Astrocyte of the spinal cord (primary cell): ENCODE results near the gene CEP78.

Experiments used
- DNase-seq: peaks from one replicate; pipeline ENCODE4 v3.0.0; 2011; ENCODE audit warnings: low read depth, low spot score
- H3K4me3 ChIP-seq: 2 replicates; pipeline ENCODE4 v1.5.1; 2011; ENCODE audit warnings: low read depth, mild to moderate bottlenecking, low read length, moderate library complexity
- in situ Hi-C: cut with HindIII; loops from 2 replicates; pipeline ENCODE4 v1.10.0; 2017; ENCODE audit warnings: low sequenced_read_pairs
- TF ChIP-seq, protein P1 (sequence below): IDR thresholded peaks from 2 replicates; pipeline ENCODE4 v1.5.1; 2012; ENCODE audit warnings: low read depth, mild to moderate bottlenecking, low read length, inconsistent platforms

CEP78 gene

DNA sequence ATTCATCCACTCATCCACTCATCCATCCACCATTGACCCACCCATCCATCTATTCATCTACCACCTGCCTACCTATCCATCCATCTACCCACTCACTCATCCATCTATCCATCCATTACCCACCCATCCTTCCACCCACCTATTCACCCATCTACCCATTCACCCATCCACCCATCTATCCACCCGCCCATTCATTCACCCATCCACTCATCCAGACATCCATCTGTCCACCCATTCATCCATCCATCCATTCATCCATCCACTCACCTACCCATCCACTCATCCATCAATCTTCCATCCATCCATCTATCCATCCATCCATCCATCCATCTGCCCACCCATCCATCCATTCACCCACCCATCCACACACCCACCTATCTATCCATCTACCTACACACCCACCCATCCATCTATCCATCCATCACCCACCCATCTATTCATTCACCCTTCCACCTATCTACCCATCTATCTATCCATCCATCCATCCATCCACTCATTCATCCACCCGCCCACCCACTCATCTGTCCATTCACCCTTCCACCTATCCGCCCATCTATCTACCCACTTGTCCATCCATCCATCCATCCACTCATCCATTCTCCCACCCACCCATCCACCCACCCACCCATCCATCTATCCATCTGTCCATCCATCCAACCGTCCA, 84.3 kb downstream of the CEP78 start:
- DNase-seq = no peak
- in situ Hi-C loops = no loop called here
- no peak overlapping the region for H3K4me3 ChIP-seq
- TF ChIP-seq, protein P1, sequence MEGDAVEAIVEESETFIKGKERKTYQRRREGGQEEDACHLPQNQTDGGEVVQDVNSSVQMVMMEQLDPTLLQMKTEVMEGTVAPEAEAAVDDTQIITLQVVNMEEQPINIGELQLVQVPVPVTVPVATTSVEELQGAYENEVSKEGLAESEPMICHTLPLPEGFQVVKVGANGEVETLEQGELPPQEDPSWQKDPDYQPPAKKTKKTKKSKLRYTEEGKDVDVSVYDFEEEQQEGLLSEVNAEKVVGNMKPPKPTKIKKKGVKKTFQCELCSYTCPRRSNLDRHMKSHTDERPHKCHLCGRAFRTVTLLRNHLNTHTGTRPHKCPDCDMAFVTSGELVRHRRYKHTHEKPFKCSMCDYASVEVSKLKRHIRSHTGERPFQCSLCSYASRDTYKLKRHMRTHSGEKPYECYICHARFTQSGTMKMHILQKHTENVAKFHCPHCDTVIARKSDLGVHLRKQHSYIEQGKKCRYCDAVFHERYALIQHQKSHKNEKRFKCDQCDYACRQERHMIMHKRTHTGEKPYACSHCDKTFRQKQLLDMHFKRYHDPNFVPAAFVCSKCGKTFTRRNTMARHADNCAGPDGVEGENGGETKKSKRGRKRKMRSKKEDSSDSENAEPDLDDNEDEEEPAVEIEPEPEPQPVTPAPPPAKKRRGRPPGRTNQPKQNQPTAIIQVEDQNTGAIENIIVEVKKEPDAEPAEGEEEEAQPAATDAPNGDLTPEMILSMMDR = no peak

- TF ChIP-seq, protein P1 = no peak
- no peak overlapping the region for H3K4me3 ChIP-seq
- no peak for DNase-seq
- in situ Hi-C loops = no loop called here
These were observed 85.1 kb downstream of the CEP78 start for GRCh38 chr9:78320875-78321496.

- DNase-seq = no peak
- TF ChIP-seq, protein P1 = no peak
- no peak overlapping the region for H3K4me3 ChIP-seq
- in situ Hi-C loops = no loop called here
These were observed 85.6 kb downstream of the CEP78 start for GRCh38 chr9:78321505-78321904.

DNA sequence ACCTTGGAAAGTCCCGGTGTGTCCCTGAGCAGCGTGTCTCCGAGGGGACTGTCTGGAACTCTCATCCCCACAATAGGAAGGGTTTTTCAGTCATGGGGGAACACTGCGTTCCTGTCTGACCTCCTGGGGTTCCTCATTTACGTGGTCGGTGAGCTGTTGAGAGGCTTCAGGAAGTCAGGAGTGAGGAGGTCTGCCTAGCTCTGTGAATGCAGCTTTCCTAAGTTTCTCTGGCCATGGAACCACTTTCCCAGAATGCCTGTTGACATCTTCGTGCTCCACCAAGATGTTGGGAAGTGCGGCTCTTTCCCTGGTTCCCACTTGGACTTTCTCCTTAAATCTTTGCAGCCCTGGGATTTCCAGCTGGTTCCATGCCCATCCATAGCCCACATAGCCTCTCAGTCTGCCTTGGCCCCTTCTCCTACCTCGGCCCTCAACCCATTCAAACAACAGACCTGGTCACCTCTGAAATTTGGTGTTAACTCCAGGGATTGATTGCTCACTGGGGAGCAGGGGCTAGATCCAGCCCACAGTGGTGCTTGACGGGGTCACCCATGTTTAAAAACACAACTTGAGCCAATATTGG, 88.3 kb downstream of the CEP78 start:
- DNase-seq = no peak
- TF ChIP-seq, protein P1 = no peak
- no peak overlapping the region for H3K4me3 ChIP-seq
- in situ Hi-C loops = no loop called here

- H3K4me3 ChIP-seq = no peak overlapping the region
- no peak for DNase-seq
- TF ChIP-seq, protein P1 = no peak
- in situ Hi-C loops = no loop called here
These were observed 88.8 kb downstream of the CEP78 start for GRCh38 chr9:78324682-78325081.

DNA sequence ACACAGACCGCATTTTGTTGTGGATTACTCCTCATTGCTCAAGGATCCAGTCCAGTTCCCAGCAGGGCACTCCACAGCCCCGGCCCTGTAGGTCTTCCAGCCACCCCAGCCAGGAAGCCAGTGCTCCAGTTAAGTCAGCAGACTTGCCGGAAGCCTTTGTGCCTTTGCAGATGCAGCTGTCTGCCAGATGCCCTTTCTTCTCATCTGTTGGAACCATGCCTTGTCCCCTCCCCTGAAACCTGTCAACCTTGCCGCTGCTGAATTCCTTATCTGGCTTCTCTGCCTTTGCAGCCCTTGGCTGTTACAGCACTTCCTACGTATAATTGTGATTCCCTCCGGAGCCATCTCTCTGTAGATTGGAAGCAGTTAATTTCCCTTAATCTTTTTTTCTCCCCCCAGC, 89.5 kb downstream of the CEP78 start:
- in situ Hi-C loops = no loop called here
- TF ChIP-seq, protein P1 = no peak
- H3K4me3 ChIP-seq = no peak overlapping the region
- peak; percentile 73 for DNase-seq
